Prostate gland (tissue), 2 donors: Measurements from ENCODE around the gene CDK3. TPM values are rescaled to one million over a fixed set of nuclear protein-coding genes. Genes with fewer than 3 reads are reported as not detected.

ENCODE experiments used
- DNase-seq: peaks from one replicate; pipeline ENCODE4 v3.0.0-alpha.2; 2019; ENCODE audit warnings: low spot score
- H3K27ac ChIP-seq, 2 donors: fragments of 200-600 bp; sonication (generic); 2 replicates each; pipeline ENCODE4 v1.5.1; 2017 to 2019
- H3K27me3 ChIP-seq: fragments of 200-600 bp; sonication (generic); replicated peaks from 2 replicates; pipeline ENCODE4 v1.5.1; 2019; ENCODE audit not compliant: insufficient read depth
- H3K36me3 ChIP-seq, 2 donors: fragments of 200-600 bp; sonication (generic); 1 replicate in 1 of 2; 2 replicates in 1 of 2; pipeline versions ENCODE4 v1.5.1 to v1.8.1; 2017 to 2019
- H3K4me1 ChIP-seq: fragments of 200-600 bp; sonication (generic); replicated peaks from 2 replicates; pipeline ENCODE4 v1.5.1; 2019
- H3K4me3 ChIP-seq, 2 donors: fragments of 200-600 bp; sonication (generic); 2 replicates each; pipeline ENCODE4 v1.5.1; 2017 to 2019
- H3K9me3 ChIP-seq: fragments of 200-600 bp; sonication (generic); 2 replicates; pipeline ENCODE4 v1.5.1; 2017
- CTCF ChIP-seq, 4 experiments: fragments of 200-600 bp in 2 of 4; fragments of 450-650 bp in 2 of 4; sonication (generic) in 2 of 4; IDR thresholded peaks; 1 replicate in 3 of 4; 2 replicates in 1 of 4; pipeline ENCODE4 v1.5.1; 2016 to 2019; ENCODE audit warnings: antibody characterized with exemption in 4 of 4, mild to moderate bottlenecking in 2 of 4, moderate library complexity in 2 of 4
- POLR2A ChIP-seq: fragments of 450-650 bp; IDR thresholded peaks from one replicate; pipeline ENCODE4 v1.6.1; 2016; ENCODE audit warnings: antibody characterized with exemption, mild to moderate bottlenecking
- POLR2AphosphoS5 ChIP-seq: sonication (generic); formaldehyde crosslinking; IDR thresholded peaks from one replicate; pipeline ENCODE4 v1.6.1; 2017; ENCODE audit warnings: antibody characterized with exemption
- WGBS: methylation state at CpG from one replicate; pipeline ENCODE4 v1.1.5; 2018; 5-methylcytosine and 5-hydroxymethylcytosine counted together
- intact Hi-C: fragments of 100-400 bp; cut with DNase I; formaldehyde crosslinking; loops from one replicate; pipeline ENCODE4 v1.14.2; 2022
- total RNA-seq, 2 donors: library from RNA; depleted of rRNA; stranded (reverse); fragments of >200 nt; gene quantifications; one replicate each; pipeline ENCODE4 v1.1.0, GENCODE V29; 2016

CDK3 gene
- total RNA-seq, 2 donors from 2014 or later, result 16.9 to 17.2 TPM

- Histone ChIP-seq H3K36me3 (no peaks in the 10 kb centered on the region), H3K4me1 (peaks cover 3% of the 10 kb centered on the region), H3K9me3 (no peaks in the 10 kb centered on the region), H3K4me3 (no peak overlapping the region), H3K27me3 (no peaks in the 10 kb centered on the region), H3K27ac (no peak overlapping the region)
- no peak for DNase-seq
- intact Hi-C loops, result no loop called here
- 98% methylated on average over 6 of the region's 7 CpGs for WGBS
- TF ChIP-seq POLR2AphosphoS5, result no peak
- no peak for TF ChIP-seq POLR2A
- no peak for TF ChIP-seq CTCF (IDR thresholded peaks at IDR 0.05)
Observed at GRCh38 chr17:75995385-75995925, 5.2 kb upstream of the CDK3 start.

GRCh38 chr17:75996665-75997590, 3.7 kb upstream of the CDK3 start:
- intact Hi-C loops, result no loop called here
- no peak overlapping the region for H3K27ac ChIP-seq

GRCh38 chr17:75998327-75998795, 2.3 kb upstream of the CDK3 start:
- Histone ChIP-seq H3K27ac (no peak overlapping the region), H3K4me1 (peaks cover 13% of the 10 kb centered on the region), H3K27me3 (no peaks in the 10 kb centered on the region), H3K9me3 (no peaks in the 10 kb centered on the region), H3K36me3 (no peaks in the 10 kb centered on the region), H3K4me3 (no peak overlapping the region)
- TF ChIP-seq POLR2A (no peak), POLR2AphosphoS5 (no peak), CTCF (IDR thresholded peaks at IDR 0.05) (no peak)
- WGBS, result 90% methylated on average over 9 of the region's 9 CpGs
- no peak for DNase-seq
- intact Hi-C loops, result no loop called here

More at GRCh38 chr17:75996665-75997590, 3.7 kb upstream of the CDK3 start:
- WGBS, result 31% methylated on average over 18 of the region's 18 CpGs
- no peaks in the 10 kb centered on the region for H3K27me3 ChIP-seq
- H3K4me1 ChIP-seq, result peaks cover 9% of the 10 kb centered on the region
- TF ChIP-seq POLR2AphosphoS5 (no peak), POLR2A (no peak), CTCF (IDR thresholded peaks at IDR 0.05) (no peak)
- no peaks in the 10 kb centered on the region for H3K36me3 ChIP-seq
- no peak overlapping the region for H3K4me3 ChIP-seq
- no peaks in the 10 kb centered on the region for H3K9me3 ChIP-seq
- DNase-seq, result no peak

GRCh38 chr17:76000016-76000754, 470 bp upstream of the CDK3 start:
- peak overlapping the region; percentile 43 to 75 for H3K27ac ChIP-seq
- WGBS, result 49% methylated on average over 31 of the region's 31 CpGs
- H3K9me3 ChIP-seq, result no peaks in the 10 kb centered on the region
- H3K36me3 ChIP-seq, result no peaks in the 10 kb centered on the region
- DNase-seq, result peak; percentile 60
- no peaks in the 10 kb centered on the region for H3K27me3 ChIP-seq
- intact Hi-C loops, result no loop called here
- no peak overlapping the region for H3K4me3 ChIP-seq
- TF ChIP-seq POLR2A (no peak), POLR2AphosphoS5 (peak; percentile 14), CTCF (IDR thresholded peaks at IDR 0.05) (peak; percentile 43 to 72 (median 57))
- peaks cover 13% of the 10 kb centered on the region for H3K4me1 ChIP-seq
